GM23338 (cell line): ENCODE data around the gene TMEM229B. TPM values are rescaled to one million over a fixed set of nuclear protein-coding genes. Genes with fewer than 3 reads are reported as not detected.
A peak's percentile ranks its signal among the peaks of the same experiment; 100 is the strongest.

ENCODE experiments used
- ATAC-seq: fragments of 200-7000 bp; cut with Tn5 transposase; 3 replicates; pipeline ENCODE4 v1.9.1; 2020
- DNase-seq: peaks from one replicate; pipeline ENCODE4 v3.0.0-alpha.2; 2015; ENCODE audit warnings: low spot score
- H2AFZ ChIP-seq: fragments of 200-600 bp; sonication (generic); 2 replicates; pipeline ENCODE4 v1.8.0; 2016; ENCODE audit warnings: antibody characterized with exemption, mild to moderate bottlenecking, moderate library complexity
- H3F3A ChIP-seq: fragments of 200-600 bp; sonication (generic); replicated peaks from 2 replicates; pipeline ENCODE4 v1.8.0; 2017; ENCODE audit warnings: antibody characterized with exemption, mixed run types, low read depth
- H3K27ac ChIP-seq: fragments of 200-600 bp; sonication (generic); 2 replicates; pipeline ENCODE4 v1.6.1; 2016; ENCODE audit warnings: low read depth
- H3K27me3 ChIP-seq: fragments of 200-600 bp; sonication (generic); 2 replicates; pipeline ENCODE4 v1.8.0; 2016; ENCODE audit warnings: mild to moderate bottlenecking, mixed run types, moderate library complexity; ENCODE audit not compliant: insufficient read depth
- H3K36me3 ChIP-seq: fragments of 200-600 bp; sonication (generic); 2 replicates; pipeline ENCODE4 v1.8.0; 2016; ENCODE audit warnings: mild to moderate bottlenecking; ENCODE audit not compliant: insufficient read depth
- H3K4me1 ChIP-seq: fragments of 200-600 bp; sonication (generic); 2 replicates; pipeline ENCODE4 v1.8.0; 2016; ENCODE audit warnings: mild to moderate bottlenecking, moderate library complexity; ENCODE audit not compliant: insufficient read depth
- H3K4me2 ChIP-seq: fragments of 200-600 bp; sonication (generic); 2 replicates; pipeline ENCODE4 v1.7.1; 2017; ENCODE audit warnings: mixed run types
- H3K4me3 ChIP-seq: fragments of 200-600 bp; sonication (generic); 2 replicates; pipeline ENCODE4 v1.6.1; 2016; ENCODE audit warnings: mixed run types
- H3K79me2 ChIP-seq: fragments of 200-600 bp; sonication (generic); replicated peaks from 2 replicates; pipeline ENCODE4 v1.8.0; 2017; ENCODE audit warnings: mild to moderate bottlenecking; ENCODE audit not compliant: insufficient read depth
- H3K9me2 ChIP-seq: fragments of 200-600 bp; sonication (generic); 2 replicates; pipeline ENCODE4 v1.8.0; 2017; ENCODE audit not compliant: insufficient read depth
- H4K20me1 ChIP-seq: fragments of 200-600 bp; sonication (generic); replicated peaks from 2 replicates; pipeline ENCODE4 v1.8.0; 2017; ENCODE audit warnings: mild to moderate bottlenecking; ENCODE audit not compliant: insufficient read depth
- H3K27ac Mint-ChIP-seq: 2 replicates; pipeline ENCODE4 v1.8.0; 2020; ENCODE audit warnings: inconsistent platforms, mild to moderate bottlenecking, moderate library complexity, mixed read lengths
- H3K27me3 Mint-ChIP-seq: 3 replicates; pipeline ENCODE4 v1.8.0; 2022; ENCODE audit warnings: low read depth, mild to moderate bottlenecking, moderate library complexity, mixed read lengths, inconsistent platforms; ENCODE audit not compliant: insufficient read depth, poor library complexity
- H3K36me3 Mint-ChIP-seq: 3 replicates; pipeline ENCODE4 v1.8.0; 2021; ENCODE audit warnings: low read depth, mild to moderate bottlenecking, inconsistent platforms, moderate library complexity, mixed read lengths
- H3K4me1 Mint-ChIP-seq: 3 replicates; pipeline ENCODE4 v1.8.0; 2020; ENCODE audit warnings: mild to moderate bottlenecking, inconsistent platforms, mixed read lengths
- H3K4me3 Mint-ChIP-seq: 3 replicates; pipeline ENCODE4 v1.8.0; 2021; ENCODE audit warnings: moderate library complexity, mild to moderate bottlenecking, inconsistent platforms, mixed read lengths
- H3K9me3 Mint-ChIP-seq: 3 replicates; pipeline ENCODE4 v1.8.0; 2020; ENCODE audit warnings: moderate library complexity, mild to moderate bottlenecking, inconsistent platforms, mixed read lengths
- CREB1 ChIP-seq: fragments of 250-450 bp; sonication (Bioruptor Pico); IDR thresholded peaks from 2 replicates; pipeline ENCODE4 v1.5.0; 2020; ENCODE audit warnings: low read depth, mild to moderate bottlenecking, moderate library complexity
- CTCF ChIP-seq, 2 experiments: fragments of 200-600 bp in 1 of 2; sonication (generic) in 1 of 2; conservative IDR thresholded peaks; 2 replicates each; pipeline versions ENCODE4 v1.5.1 to v1.6.1; 2016 to 2017; ENCODE audit warnings: antibody characterized with exemption in 2 of 2, low read depth in 2 of 2, mild to moderate bottlenecking in 2 of 2, moderate library complexity in 1 of 2
- EZH2 ChIP-seq: fragments of 200-600 bp; sonication (generic); IDR thresholded peaks from one replicate; pipeline ENCODE4 v1.8.0; 2017; ENCODE audit warnings: antibody characterized with exemption, mild to moderate bottlenecking, low read depth; ENCODE audit not compliant: unreplicated experiment
- EZH2phosphoT487 ChIP-seq: fragments of 200-600 bp; sonication (generic); IDR thresholded peaks from one replicate; pipeline ENCODE4 v1.8.1; 2018; ENCODE audit warnings: antibody characterized with exemption; ENCODE audit not compliant: unreplicated experiment
- JUNB ChIP-seq: IDR thresholded peaks from one replicate; pipeline ENCODE4 v1.6.1; 2016; ENCODE audit warnings: antibody characterized with exemption; ENCODE audit not compliant: unreplicated experiment
- NANOG ChIP-seq: IDR thresholded peaks from 2 replicates; pipeline ENCODE4 v1.6.1; 2016; ENCODE audit warnings: antibody characterized with exemption, borderline replicate concordance
- POLR2AphosphoS5 ChIP-seq: IDR thresholded peaks from 2 replicates; pipeline ENCODE4 v1.6.1; 2016; ENCODE audit warnings: antibody characterized with exemption, low read depth
- STAT1 ChIP-seq: IDR thresholded peaks from one replicate; pipeline ENCODE4 v1.6.1; 2016; ENCODE audit warnings: antibody characterized with exemption; ENCODE audit not compliant: unreplicated experiment
- ZNF114 ChIP-seq: fragments of 250-450 bp; sonication (Bioruptor Pico); IDR thresholded peaks from 2 replicates; pipeline ENCODE4 v1.5.0; 2020; ENCODE audit warnings: mild to moderate bottlenecking, moderate library complexity
- ZNF331 ChIP-seq: fragments of 250-450 bp; sonication (Bioruptor Pico); IDR thresholded peaks from 2 replicates; pipeline ENCODE4 v1.5.0; 2020; ENCODE audit warnings: low read depth, mild to moderate bottlenecking, moderate library complexity
- ZNF462 ChIP-seq: fragments of 250-450 bp; sonication (Bioruptor Pico); IDR thresholded peaks from 2 replicates; pipeline ENCODE4 v1.5.0; 2020; ENCODE audit warnings: mild to moderate bottlenecking, moderate library complexity
- polyA plus RNA-seq: library from polyadenylated mRNA; unstranded; fragments of >200 nt; fragmentation: Nextera tagmentation; extraction: Ambion mirVana; gene quantifications from 2 replicates; pipeline ENCODE4 v1.2.1, GENCODE V29; 2016
- total RNA-seq: library from RNA; depleted of rRNA; stranded (reverse); fragments of >200 nt; shearing (Covaris generic); gene quantifications from 2 replicates; pipeline ENCODE4 v1.2.3, GENCODE V29; 2014

TMEM229B gene
- total and polyA plus RNA-seq, 2 experiments from 2014 or later, result 0.42 to 2.4 TPM

GRCh38 chr14:67441672-67442071 is 46.8 kb downstream of the TMEM229B start (continued):
- TF ChIP-seq EZH2 (no peak), EZH2phosphoT487 (no peak), STAT1 (no peak)

GRCh38 chr14:67441256-67441655 is 47.3 kb downstream of the TMEM229B start:
- no peak for ATAC-seq
- peaks cover 4% of the 10 kb centered on the region; the same call in 1 of the 2 replicates for H3K9me2 ChIP-seq
- H3K79me2 ChIP-seq, result no peaks in the 10 kb centered on the region
- H3K4me3 Mint-ChIP-seq, result no peak overlapping the region
- H3K27ac ChIP-seq, result no peak overlapping the region
- H3K36me3 ChIP-seq, result no peaks in the 10 kb centered on the region
- no peak overlapping the region for H3K4me2 ChIP-seq
- H4K20me1 ChIP-seq, result no peaks in the 10 kb centered on the region
- H3K27ac Mint-ChIP-seq, result no peak overlapping the region
- H3K27me3 Mint-ChIP-seq, result peaks cover 13% of the 10 kb centered on the region
- H3K4me1 Mint-ChIP-seq, result peaks cover 34% of the 10 kb centered on the region
- H2AFZ ChIP-seq, result peak overlapping the region; percentile 74; the same call in 1 of the 2 replicates
- TF ChIP-seq POLR2AphosphoS5 (no peak), JUNB (no peak), CTCF (conservative IDR thresholded peaks at IDR 0.05; ENCODE audit: low read depth in 2 of 2) (no peak)
- no peaks in the 10 kb centered on the region for H3K27me3 ChIP-seq
- no peaks in the 10 kb centered on the region for H3K36me3 Mint-ChIP-seq
- H3K4me3 ChIP-seq, result no peak overlapping the region
- peaks cover 19% of the 10 kb centered on the region for H3K4me1 ChIP-seq
- no peak for DNase-seq
- no peaks in the 10 kb centered on the region for H3K9me3 Mint-ChIP-seq
- H3F3A ChIP-seq, result no peaks in the 10 kb centered on the region

GRCh38 chr14:67440513-67440912 is 48.0 kb downstream of the TMEM229B start:
- Histone ChIP-seq H3K4me2 (no peak overlapping the region), H3K27me3 (no peaks in the 10 kb centered on the region), H2AFZ (peak overlapping the region; percentile 74; the same call in 1 of the 2 replicates), H3K9me2 (peaks cover 4% of the 10 kb centered on the region; the same call in 1 of the 2 replicates), H4K20me1 (no peaks in the 10 kb centered on the region), H3K4me1 (peaks cover 19% of the 10 kb centered on the region), H3K36me3 (no peaks in the 10 kb centered on the region), H3K27ac (no peak overlapping the region), H3K79me2 (no peaks in the 10 kb centered on the region), H3F3A (no peaks in the 10 kb centered on the region), H3K4me3 (no peak overlapping the region)
- ATAC-seq (no peak), DNase-seq (no peak)
- Mint-ChIP-seq H3K27me3 (peaks cover 13% of the 10 kb centered on the region), H3K4me1 (peaks cover 29% of the 10 kb centered on the region), H3K9me3 (no peaks in the 10 kb centered on the region), H3K27ac (no peak overlapping the region), H3K36me3 (no peaks in the 10 kb centered on the region), H3K4me3 (no peak overlapping the region)
- TF ChIP-seq CREB1 (CRISPR knock-in tag), result no peak
- TF ChIP-seq ZNF462 (CRISPR knock-in tag), result no peak
- no peak for TF ChIP-seq EZH2phosphoT487
- no peak for TF ChIP-seq STAT1
- TF ChIP-seq JUNB, result no peak
- no peak for TF ChIP-seq EZH2
- TF ChIP-seq ZNF331, result no peak
- TF ChIP-seq NANOG, result no peak
- no peak for TF ChIP-seq ZNF114 (CRISPR knock-in tag)
